Common myeloid progenitor, CD34-positive (primary cell): ENCODE data around the gene ATIC.

Experiments used
- CTCF ChIA-PET: fragments of 350-600 bp; sonication (Branson Sonifier 250); formaldehyde crosslinking; loops from one replicate; lab custom pipeline; 2021; ENCODE audit warnings: antibody characterized with exemption; lab: Charles Lee
- POLR2A ChIA-PET: fragments of 350-600 bp; sonication (Branson Sonifier 250); formaldehyde crosslinking; loops from one replicate; lab custom pipeline; 2021; ENCODE audit warnings: antibody characterized with exemption; lab: Charles Lee
- DNase-seq, 3 donors: peaks; one replicate each; pipeline versions ENCODE4 v3.0.0 to v3.0.0-alpha.2; 2013
- H3K27ac ChIP-seq, 2 experiments: 1 replicate in 1 of 2; 2 replicates in 1 of 2; pipeline ENCODE4 v1.7.0; 2013; ENCODE audit warnings: inconsistent platforms in 2 of 2, low read length in 2 of 2, mild to moderate bottlenecking in 2 of 2, low read depth in 1 of 2, moderate library complexity in 1 of 2; ENCODE audit not compliant: severe bottlenecking in 2 of 2, insufficient read depth in 1 of 2, poor library complexity in 1 of 2
- H3K27me3 ChIP-seq, 5 experiments: replicated peaks in 2 of 5; 1 replicate in 3 of 5; 2 replicates in 2 of 5; pipeline versions ENCODE4 v1.6.1 to v1.7.0; 2013; ENCODE audit warnings: low read length in 4 of 5, mild to moderate bottlenecking in 2 of 5, moderate library complexity in 2 of 5, inconsistent platforms in 1 of 5; ENCODE audit not compliant: insufficient read depth in 5 of 5, control insufficient read depth in 4 of 5
- H3K36me3 ChIP-seq, 4 experiments: 1 replicate in 2 of 4; 2 replicates in 2 of 4; pipeline versions ENCODE4 v1.6.1 to v1.7.0; 2013; ENCODE audit warnings: low read length in 3 of 4, control low read depth in 1 of 4, mild to moderate bottlenecking in 1 of 4; ENCODE audit not compliant: control insufficient read depth in 4 of 4, insufficient read depth in 4 of 4
- H3K4me1 ChIP-seq, 4 experiments: 1 replicate in 3 of 4; 2 replicates in 1 of 4; pipeline versions ENCODE4 v1.6.1 to v1.7.1; 2013; ENCODE audit warnings: low read length in 3 of 4, mild to moderate bottlenecking in 3 of 4, control low read depth in 1 of 4, inconsistent platforms in 1 of 4, moderate library complexity in 1 of 4; ENCODE audit not compliant: control insufficient read depth in 4 of 4, insufficient read depth in 4 of 4; ENCODE audit errors: control extremely low read depth in 1 of 4
- H3K4me3 ChIP-seq, 7 experiments: 1 replicate in 4 of 7; 2 replicates in 3 of 7; pipeline versions ENCODE4 v1.5.1 to v1.7.0; 2013; ENCODE audit warnings: mild to moderate bottlenecking in 7 of 7, low read length in 6 of 7, moderate library complexity in 6 of 7, inconsistent platforms in 2 of 7, low read depth in 2 of 7, control low read depth in 1 of 7; ENCODE audit not compliant: insufficient read depth in 4 of 7, control insufficient read depth in 1 of 7; ENCODE audit errors: extremely low read depth in 1 of 7
- H3K9me3 ChIP-seq, 5 experiments: 1 replicate in 4 of 5; 2 replicates in 1 of 5; pipeline versions ENCODE4 v1.6.1 to v1.7.1; 2013; ENCODE audit warnings: low read length in 4 of 5, mild to moderate bottlenecking in 2 of 5, inconsistent platforms in 1 of 5, low read depth in 1 of 5, moderate library complexity in 1 of 5; ENCODE audit not compliant: control insufficient read depth in 4 of 5, insufficient read depth in 2 of 5; ENCODE audit errors: control extremely low read depth in 1 of 5
- WGBS: methylation state at CpG from one replicate; pipeline ENCODE4 v1.1.5; 2013; ENCODE audit not compliant: insufficient coverage; 5-methylcytosine and 5-hydroxymethylcytosine counted together

ATIC gene

GRCh38 chr2:215368493-215368809, 56.6 kb downstream of the ATIC start:
- CTCF ChIA-PET = no interaction called here
- POLR2A ChIA-PET = no interaction called here

GRCh38 chr2:215369181-215369760, 57.4 kb downstream of the ATIC start:
- DNase-seq = peak in 1 of 3 donors; percentile 13
- WGBS = 100% methylated on average over 1 of the region's 3 CpGs
- no peak overlapping the region for H3K4me3 ChIP-seq
- H3K36me3 ChIP-seq = peaks cover 0 to 6% (median 3%) of the 10 kb centered on the region in 4 experiments
- peaks cover 0 to 2% (median 0%) of the 10 kb centered on the region in 5 experiments for H3K9me3 ChIP-seq
- no peak overlapping the region for H3K27ac ChIP-seq
- no peaks in the 10 kb centered on the region for H3K27me3 ChIP-seq
- POLR2A ChIA-PET = no interaction called here
- CTCF ChIA-PET = no interaction called here
- H3K4me1 ChIP-seq = no peaks in the 10 kb centered on the region

More at GRCh38 chr2:215368493-215368809, 56.6 kb downstream of the ATIC start:
- DNase-seq = no peak
- no peaks in the 10 kb centered on the region for H3K4me1 ChIP-seq
- H3K9me3 ChIP-seq = peaks cover 0 to 2% (median 0%) of the 10 kb centered on the region in 5 experiments
- no peak overlapping the region for H3K4me3 ChIP-seq
- no peaks in the 10 kb centered on the region for H3K27me3 ChIP-seq
- H3K36me3 ChIP-seq = peaks cover 0 to 6% (median 4%) of the 10 kb centered on the region in 4 experiments
- H3K27ac ChIP-seq = no peak overlapping the region

- Histone ChIP-seq H3K27me3 (no peaks in the 10 kb centered on the region), H3K4me1 (no peaks in the 10 kb centered on the region), H3K27ac (no peak overlapping the region), H3K36me3 (peaks cover 0 to 2% (median under 1%) of the 10 kb centered on the region in 4 experiments), H3K9me3 (peaks cover 0 to 2% (median 0%) of the 10 kb centered on the region in 5 experiments), H3K4me3 (no peak overlapping the region)
- DNase-seq = no peak
- WGBS = 88% methylated on average over 11 of the region's 14 CpGs
- POLR2A ChIA-PET = no interaction called here
- CTCF ChIA-PET = no interaction called here
Measured at GRCh38 chr2:215370112-215370965, 58.5 kb downstream of the ATIC start.

- no peak for DNase-seq
- POLR2A ChIA-PET = no interaction called here
- Histone ChIP-seq H3K9me3 (peaks cover 0 to 2% (median 0%) of the 10 kb centered on the region in 5 experiments), H3K36me3 (peaks cover 0 to 2% (median under 1%) of the 10 kb centered on the region in 4 experiments), H3K27me3 (no peaks in the 10 kb centered on the region), H3K27ac (no peak overlapping the region), H3K4me1 (no peaks in the 10 kb centered on the region), H3K4me3 (no peak overlapping the region)
- WGBS = 100% methylated on average over 7 of the region's 14 CpGs
- CTCF ChIA-PET = no interaction called here
Measured at GRCh38 chr2:215371915-215372897, 60.3 kb downstream of the ATIC start.

- WGBS = 92% methylated on average over 8 of the region's 9 CpGs
- POLR2A ChIA-PET = interaction anchor here (0.6 kb wide), 1 partner anchor 43 kb away, joined by 4 read pairs; no protein-coding TSS in a partner anchor
- no peaks in the 10 kb centered on the region for H3K4me1 ChIP-seq
- peaks cover 0 to 2% (median 0%) of the 10 kb centered on the region in 5 experiments for H3K9me3 ChIP-seq
- DNase-seq = no peak
- H3K27ac ChIP-seq = no peak overlapping the region
- peaks cover 0 to 2% (median under 1%) of the 10 kb centered on the region in 4 experiments for H3K36me3 ChIP-seq
- H3K27me3 ChIP-seq = no peaks in the 10 kb centered on the region
- H3K4me3 ChIP-seq = no peak overlapping the region
- CTCF ChIA-PET = no interaction called here
Measured at GRCh38 chr2:215372968-215373649, 61.2 kb downstream of the ATIC start.

- Histone ChIP-seq H3K4me3 (no peak overlapping the region), H3K27ac (no peak overlapping the region), H3K36me3 (peaks cover 0 to 2% (median under 1%) of the 10 kb centered on the region in 4 experiments), H3K4me1 (no peaks in the 10 kb centered on the region), H3K27me3 (no peaks in the 10 kb centered on the region), H3K9me3 (peaks cover 0 to 2% (median 0%) of the 10 kb centered on the region in 5 experiments)
- DNase-seq = no peak
- POLR2A ChIA-PET = no interaction called here
- CTCF ChIA-PET = no interaction called here
- no CpG with 5 or more reads among the region's 1 CpG for WGBS
Measured at GRCh38 chr2:215374002-215374401, 62.1 kb downstream of the ATIC start.
